ENCODE measurements around the gene RNU7-1.

RNU7-1 gene

DNA sequence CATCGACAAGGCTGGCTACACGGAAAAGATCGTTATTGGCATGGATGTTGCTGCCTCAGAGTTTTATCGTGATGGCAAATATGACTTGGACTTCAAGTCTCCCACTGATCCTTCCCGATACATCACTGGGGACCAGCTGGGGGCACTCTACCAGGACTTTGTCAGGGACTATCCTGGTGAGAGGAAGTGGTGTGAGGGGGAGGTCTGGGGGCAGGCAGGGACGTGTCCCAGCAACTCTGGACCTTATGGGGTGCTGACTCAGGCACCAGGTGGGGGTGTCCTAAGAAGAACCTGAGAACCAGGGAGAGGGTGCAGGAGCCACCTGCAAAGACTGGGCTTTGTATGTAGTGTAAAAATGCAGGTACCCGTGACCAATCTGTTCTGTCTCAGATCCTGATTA, 24.0 kb upstream of the RNU7-1 start:
- DNase-seq (ENCODE audit: low read depth) = no peak

DNA sequence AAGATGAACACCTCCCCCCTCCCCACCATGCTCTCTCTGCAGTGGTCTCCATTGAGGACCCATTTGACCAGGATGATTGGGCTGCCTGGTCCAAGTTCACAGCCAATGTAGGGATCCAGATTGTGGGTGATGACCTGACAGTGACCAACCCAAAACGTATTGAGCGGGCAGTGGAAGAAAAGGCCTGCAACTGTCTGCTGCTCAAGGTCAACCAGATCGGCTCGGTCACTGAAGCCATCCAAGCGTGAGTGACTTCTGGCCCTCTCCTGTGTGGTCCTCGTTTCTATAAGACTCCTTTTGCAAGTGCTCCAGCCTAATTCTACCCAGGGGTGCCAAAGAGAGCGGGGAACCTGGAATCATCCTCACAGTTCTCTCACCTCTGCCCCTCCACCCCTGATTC, 22.1 kb upstream of the RNU7-1 start:
- no peak for DNase-seq (ENCODE audit: low read depth)

DNA sequence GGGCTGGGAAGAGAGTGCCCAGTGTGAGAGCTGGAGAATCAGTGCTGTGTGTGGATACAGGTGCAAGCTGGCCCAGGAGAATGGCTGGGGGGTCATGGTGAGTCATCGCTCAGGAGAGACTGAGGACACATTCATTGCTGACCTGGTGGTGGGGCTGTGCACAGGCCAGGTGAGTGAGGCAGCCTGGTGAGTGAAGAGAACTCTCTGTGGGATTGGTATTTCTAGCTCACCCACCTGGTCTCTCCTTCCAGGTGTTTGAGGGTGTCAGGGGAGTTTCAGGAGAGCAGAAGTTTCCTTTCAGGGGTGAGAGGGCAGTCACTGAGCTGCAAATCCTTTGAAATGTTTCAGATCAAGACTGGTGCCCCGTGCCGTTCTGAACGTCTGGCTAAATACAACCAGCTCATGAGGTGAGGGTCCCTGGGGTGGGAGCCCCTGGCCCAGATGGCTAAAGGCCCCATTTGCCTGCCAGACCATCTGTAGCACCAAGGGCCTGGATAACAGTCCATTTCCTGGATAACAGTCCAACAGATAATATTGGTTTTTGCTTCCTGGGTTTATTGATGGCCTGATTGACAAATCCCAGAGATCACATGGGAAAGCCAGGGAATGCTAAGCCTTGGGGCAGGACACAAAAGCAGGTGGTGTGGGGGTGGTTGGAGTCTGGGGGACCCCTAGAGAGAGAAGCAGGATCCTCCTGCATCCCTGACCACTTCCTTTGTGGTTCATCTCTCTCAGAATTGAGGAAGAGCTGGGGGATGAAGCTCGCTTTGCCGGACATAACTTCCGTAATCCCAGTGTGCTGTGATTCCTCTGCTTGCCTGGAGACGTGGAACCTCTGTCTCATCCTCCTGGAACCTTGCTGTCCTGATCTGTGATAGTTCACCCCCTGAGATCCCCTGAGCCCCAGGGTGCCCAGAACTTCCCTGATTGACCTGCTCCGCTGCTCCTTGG, 21.3 kb upstream of the RNU7-1 start:
- DNase-seq (ENCODE audit: low read depth) = no peak

DNA sequence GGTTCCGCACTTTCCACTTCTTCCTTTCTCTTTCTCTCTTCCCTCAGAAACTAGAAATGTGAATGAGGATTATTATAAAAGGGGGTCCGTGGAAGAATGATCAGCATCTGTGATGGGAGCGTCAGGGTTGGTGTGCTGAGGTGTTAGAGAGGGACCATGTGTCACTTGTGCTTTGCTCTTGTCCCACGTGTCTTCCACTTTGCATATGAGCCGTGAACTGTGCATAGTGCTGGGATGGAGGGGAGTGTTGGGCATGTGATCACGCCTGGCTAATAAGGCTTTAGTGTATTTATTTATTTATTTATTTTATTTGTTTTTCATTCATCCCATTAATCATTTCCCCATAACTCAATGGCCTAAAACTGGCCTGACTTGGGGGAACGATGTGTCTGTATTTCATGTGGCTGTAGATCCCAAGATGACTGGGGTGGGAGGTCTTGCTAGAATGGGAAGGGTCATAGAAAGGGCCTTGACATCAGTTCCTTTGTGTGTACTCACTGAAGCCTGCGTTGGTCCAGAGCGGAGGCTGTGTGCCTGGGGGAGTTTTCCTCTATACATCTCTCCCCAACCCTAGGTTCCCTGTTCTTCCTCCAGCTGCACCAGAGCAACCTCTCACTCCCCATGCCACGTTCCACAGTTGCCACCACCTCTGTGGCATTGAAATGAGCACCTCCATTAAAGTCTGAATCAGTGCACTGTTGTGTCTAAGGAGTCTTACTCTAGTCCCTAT, 20.4 kb upstream of the RNU7-1 start:
- DNase-seq (ENCODE audit: low read depth) = no peak

DNA sequence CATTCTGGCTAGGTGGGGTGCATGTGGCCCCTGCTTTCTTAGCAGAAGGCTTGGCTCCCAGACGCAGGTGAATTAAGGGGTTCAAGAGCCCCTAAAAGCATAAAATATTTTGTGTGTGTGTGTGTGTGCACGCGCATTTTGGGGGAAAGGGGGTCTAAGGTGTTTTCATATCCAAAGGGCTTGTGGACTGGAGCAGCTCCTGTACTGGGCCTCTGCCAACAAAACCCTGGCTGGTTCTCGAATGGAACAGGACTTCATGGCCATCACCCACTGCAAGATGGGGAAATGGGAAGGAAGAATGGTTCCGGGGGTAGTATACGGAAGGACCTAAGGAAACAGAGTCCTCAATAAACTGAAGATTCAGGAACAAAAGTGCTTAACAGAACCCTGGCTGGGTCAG, 19.8 kb upstream of the RNU7-1 start:
- DNase-seq (ENCODE audit: low read depth) = no peak

DNA sequence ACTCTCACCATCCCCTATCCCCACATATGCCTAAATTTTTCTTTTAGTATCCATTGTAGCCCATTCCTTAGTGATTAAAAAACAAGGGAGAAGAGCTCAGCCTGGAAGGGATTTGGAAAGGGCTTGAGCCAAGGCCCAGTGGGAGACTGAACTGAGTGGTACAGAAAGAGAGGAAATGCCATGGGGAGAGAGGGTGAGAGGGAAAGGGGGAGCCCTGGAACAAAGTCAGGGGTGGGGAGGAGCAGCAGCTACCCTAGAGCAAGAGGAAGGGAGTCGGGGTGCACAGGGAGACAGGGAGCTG, 18.4 kb upstream of the RNU7-1 start:
- no peak for DNase-seq (ENCODE audit: low read depth)

DNA sequence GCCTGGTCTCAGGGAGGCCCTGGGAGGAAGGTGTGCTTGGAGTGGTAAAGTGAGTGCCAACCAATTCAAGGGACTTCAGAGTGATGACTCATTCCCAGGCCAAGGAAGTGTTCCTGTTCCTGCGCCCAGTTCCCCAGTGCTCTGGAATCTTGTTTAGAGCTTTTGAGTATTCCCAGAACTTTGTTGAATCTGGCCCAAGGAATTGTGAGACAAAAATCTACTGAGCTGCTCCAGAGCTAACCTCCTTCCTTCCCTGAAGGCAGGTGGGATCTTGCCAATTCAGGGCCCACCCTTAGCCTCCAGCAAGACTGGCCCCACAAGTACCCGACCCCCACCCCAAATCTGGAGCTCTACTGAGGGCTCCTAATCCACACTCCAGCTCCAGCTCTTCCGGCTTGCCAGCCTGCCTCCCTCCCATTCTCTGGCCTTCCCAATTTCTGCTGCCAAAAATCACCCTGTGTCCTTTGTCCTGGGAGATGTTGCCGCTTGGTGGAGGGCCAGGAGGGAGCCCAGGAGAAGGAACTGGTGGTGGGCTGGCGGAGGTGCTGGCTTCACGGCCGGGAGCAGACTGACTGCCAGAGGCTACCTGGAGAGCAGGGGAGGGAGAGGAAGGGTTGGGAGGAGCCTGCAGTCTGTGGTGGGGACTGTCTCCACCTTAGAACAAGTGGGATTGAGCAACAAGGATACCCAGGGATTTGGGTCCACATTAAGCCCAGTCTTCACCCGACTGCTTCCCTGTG, 17.9 kb upstream of the RNU7-1 start:
- DNase-seq (ENCODE audit: low read depth) = no peak

DNA sequence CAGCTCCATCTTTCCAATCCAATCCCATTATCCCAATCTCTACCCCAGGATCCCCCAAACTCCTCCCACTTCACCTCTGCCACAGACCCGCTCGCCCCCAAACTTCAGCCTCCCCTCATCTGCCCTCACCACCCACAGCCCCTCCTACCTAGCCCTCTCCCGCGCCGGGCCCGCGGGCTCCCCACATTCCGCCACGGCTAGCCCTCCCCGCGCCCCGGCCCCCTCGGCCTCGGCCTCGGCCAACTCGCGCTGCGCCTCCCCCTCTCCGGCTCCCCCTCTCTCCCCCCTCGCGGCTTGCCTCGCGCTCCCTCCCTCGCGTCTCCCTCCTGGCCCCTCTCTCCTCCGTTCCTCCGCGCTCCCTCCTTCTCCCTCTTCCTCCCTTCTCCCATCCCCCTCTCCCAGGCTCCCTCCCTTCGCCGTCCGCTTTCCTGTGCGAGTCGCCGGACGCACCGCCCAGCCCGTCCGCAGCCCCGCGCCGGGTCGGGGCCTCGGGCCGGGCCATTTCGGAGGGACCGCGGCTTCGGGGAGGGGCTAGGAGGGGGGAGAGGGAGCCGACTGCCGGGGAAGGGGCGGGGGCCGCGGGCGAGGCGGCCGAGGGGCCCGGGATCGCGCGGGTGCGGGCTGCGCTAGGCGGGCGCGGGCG, 16.1 kb upstream of the RNU7-1 start, which contains the start of gene ATN1:
Gene ATN1, plus strand, starts transcription at position 581 of the 643 bp plus-strand sequence. CDS start 6,043 bp downstream, outside the sequence.
- no peak for DNase-seq (ENCODE audit: low read depth)

DNA sequence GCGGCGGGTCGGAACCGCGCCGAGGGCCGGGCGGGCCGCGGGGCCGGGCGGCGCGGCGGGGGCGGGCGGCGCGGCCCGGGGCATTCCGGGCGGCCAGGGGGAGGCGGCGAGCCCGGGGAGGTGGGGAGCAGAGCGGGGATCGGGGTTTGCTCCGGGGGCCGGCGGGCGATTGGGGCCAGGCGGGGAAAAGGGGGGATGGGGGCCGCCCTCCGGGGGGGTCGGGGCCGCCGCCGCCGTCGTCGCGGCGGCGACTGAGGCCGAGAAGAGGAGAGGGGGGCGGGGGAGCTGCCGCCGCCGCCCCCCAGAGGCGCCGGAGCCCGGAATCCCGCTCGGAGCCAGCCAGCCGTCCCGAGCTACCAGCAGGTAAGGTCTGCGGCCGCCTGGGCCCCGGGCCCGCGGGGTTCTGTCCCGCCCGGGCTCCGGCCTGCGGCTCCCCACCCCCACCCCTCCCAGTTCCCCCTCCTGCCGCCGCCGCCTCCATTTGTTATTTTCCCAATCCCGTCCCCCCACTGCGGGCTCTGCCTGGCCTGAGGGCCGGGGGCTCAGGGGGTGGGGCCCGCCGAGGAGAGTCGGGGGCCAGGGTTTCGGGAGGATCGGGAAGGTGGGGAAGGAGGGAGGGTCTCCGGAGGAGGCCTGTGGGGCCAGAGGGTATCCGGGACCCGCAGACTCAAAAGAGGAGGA, 15.5 kb upstream of the RNU7-1 start:
- no peak for DNase-seq (ENCODE audit: low read depth)

DNA sequence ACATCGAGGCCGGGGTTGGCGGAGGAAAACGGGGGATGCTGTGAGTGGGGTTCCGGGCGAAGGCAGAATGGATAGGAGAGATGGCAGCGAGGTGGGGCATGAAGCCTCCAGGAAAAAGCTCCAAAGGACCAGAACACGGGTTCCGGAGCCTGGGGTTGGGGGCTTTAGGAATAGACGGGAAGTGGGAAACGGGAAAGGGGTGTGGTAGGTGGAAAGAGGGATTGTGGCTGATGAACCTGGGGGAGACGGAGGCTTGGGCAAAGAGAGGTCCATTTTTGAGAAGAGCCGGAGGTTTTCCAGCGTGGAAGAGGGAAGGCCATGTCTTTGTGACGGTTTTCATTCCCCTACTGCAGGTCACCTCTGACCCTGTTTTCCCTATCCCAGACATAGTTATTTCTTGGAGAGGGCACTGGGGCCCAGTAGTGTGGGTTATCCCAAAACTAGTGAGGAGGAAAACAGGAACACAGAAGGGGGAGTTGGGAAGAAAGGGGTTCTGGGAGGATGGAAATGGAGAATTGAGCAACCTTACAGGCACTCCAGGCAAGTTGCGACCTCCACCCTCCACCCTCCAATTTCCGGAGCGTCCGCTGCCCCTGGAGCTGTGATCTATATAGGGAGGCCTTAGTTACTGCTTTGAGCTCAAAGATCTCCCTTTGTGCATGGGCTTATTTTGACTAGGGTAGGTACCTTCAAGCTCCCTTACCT, 14.8 kb upstream of the RNU7-1 start:
- no peak for DNase-seq (ENCODE audit: low read depth)

DNA sequence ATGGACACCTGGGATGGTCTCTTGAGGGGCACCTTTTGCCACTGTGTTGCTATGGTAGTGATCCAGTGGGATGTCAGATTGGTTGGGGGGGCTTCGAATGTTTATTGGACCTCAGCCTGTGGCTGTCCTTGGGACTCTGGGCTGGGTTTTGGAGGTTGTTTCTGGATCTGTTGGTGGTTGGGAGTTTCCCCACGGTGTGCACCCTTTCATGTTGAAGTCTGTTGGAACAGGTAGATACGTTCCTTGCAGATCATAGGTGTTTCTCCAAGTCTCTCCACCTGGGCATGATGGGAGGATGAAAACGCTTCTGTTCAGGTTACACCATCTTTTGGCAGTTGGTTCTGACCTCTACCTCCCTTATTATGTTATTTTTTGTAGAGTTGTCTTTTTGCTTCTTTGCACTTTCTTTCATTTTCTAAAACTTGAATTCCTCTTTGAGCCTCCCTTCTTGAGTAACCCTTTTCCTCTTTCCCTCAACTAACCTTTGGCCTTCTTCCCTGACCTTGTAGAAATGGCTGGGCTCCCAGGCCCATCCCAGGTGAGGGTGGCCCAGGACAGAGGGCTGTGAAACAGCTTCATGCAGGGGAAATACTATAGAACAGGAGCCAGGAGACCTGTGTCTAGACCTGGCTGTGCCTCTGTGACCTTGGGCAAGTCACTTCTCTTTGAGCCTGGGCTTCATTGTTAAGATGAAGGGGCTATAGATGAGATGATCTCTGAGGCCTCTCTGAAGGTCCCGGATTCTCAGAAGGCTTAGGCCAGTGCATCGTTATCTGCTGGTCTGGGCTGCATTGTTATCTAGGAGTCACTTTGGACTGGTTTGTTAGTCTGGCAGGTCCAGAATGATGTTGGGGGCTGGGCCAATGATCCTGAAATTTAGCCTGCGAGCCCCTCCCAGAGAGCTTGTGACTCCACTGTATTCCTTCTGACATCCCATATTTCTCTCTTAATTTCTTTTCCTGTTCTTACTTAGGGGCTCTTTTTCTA, 13.9 kb upstream of the RNU7-1 start:
- DNase-seq (ENCODE audit: low read depth) = no peak

DNA sequence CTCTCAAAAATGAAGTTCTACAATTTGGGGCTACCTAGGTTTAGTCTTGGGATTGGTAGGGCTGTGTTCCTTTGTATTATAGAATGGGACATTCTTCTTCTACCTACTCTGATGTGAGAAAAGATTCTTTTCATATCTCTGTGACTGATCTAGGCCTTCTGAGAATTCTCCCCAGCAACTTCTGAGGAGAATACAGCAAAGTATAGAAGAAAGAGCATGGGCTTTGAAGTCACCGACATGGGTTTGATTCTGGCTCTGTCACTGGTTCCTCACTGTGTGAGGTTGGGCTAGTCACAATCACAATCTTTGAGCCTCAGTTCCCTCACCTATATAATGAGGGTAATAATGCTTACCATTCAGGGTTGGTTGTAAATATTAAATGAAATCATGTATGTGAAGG, 10.8 kb upstream of the RNU7-1 start:
- no peak for DNase-seq (ENCODE audit: low read depth)

DNA sequence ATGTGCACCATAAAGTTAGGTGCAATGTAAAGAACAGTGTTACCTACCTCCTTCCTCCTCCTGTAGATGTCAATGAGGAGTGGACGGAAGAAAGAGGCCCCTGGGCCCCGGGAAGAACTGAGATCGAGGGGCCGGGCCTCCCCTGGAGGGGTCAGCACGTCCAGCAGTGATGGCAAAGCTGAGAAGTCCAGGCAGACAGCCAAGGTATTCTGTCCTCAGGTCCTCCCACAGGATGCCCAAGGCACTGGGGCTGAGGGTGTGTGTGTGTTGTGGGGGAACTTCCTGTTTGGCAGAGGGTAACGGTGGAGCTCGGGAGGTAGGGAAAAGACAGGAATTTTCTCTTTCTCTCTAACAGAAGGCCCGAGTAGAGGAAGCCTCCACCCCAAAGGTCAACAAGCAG, 9.5 kb upstream of the RNU7-1 start:
- DNase-seq (ENCODE audit: low read depth) = no peak

DNA sequence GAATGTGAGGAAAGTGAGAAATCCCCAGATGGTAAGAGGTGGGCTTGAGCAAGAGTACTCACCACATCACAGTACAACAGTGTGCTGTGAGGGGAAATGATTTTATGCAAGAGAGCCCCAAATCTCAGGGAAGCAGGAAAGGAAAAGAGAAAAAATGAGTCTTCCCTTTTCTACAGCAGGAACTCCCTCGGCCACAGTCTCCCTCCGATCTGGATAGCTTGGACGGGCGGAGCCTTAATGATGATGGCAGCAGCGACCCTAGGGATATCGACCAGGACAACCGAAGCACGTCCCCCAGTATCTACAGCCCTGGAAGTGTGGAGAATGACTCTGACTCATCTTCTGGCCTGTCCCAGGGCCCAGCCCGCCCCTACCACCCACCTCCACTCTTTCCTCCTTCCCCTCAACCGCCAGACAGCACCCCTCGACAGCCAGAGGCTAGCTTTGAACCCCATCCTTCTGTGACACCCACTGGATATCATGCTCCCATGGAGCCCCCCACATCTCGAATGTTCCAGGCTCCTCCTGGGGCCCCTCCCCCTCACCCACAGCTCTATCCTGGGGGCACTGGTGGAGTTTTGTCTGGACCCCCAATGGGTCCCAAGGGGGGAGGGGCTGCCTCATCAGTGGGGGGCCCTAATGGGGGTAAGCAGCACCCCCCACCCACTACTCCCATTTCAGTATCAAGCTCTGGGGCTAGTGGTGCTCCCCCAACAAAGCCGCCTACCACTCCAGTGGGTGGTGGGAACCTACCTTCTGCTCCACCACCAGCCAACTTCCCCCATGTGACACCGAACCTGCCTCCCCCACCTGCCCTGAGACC, 8.0 kb upstream of the RNU7-1 start:
- DNase-seq (ENCODE audit: low read depth) = no peak

DNA sequence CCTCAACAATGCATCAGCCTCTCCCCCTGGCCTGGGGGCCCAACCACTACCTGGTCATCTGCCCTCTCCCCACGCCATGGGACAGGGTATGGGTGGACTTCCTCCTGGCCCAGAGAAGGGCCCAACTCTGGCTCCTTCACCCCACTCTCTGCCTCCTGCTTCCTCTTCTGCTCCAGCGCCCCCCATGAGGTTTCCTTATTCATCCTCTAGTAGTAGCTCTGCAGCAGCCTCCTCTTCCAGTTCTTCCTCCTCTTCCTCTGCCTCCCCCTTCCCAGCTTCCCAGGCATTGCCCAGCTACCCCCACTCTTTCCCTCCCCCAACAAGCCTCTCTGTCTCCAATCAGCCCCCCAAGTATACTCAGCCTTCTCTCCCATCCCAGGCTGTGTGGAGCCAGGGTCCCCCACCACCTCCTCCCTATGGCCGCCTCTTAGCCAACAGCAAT, 7.4 kb upstream of the RNU7-1 start:
- DNase-seq (ENCODE audit: low read depth) = no peak

DNA sequence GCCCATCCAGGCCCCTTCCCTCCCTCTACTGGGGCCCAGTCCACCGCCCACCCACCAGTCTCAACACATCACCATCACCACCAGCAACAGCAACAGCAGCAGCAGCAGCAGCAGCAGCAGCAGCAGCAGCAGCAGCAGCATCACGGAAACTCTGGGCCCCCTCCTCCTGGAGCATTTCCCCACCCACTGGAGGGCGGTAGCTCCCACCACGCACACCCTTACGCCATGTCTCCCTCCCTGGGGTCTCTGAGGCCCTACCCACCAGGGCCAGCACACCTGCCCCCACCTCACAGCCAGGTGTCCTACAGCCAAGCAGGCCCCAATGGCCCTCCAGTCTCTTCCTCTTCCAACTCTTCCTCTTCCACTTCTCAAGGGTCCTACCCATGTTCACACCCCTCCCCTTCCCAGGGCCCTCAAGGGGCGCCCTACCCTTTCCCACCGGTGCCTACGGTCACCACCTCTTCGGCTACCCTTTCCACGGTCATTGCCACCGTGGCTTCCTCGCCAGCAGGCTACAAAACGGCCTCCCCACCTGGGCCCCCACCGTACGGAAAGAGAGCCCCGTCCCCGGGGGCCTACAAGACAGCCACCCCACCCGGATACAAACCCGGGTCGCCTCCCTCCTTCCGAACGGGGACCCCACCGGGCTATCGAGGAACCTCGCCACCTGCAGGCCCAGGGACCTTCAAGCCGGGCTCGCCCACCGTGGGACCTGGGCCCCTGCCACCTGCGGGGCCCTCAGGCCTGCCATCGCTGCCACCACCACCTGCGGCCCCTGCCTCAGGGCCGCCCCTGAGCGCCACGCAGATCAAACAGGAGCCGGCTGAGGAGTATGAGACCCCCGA, 6.8 kb upstream of the RNU7-1 start:
- DNase-seq (ENCODE audit: low read depth) = no peak

DNA sequence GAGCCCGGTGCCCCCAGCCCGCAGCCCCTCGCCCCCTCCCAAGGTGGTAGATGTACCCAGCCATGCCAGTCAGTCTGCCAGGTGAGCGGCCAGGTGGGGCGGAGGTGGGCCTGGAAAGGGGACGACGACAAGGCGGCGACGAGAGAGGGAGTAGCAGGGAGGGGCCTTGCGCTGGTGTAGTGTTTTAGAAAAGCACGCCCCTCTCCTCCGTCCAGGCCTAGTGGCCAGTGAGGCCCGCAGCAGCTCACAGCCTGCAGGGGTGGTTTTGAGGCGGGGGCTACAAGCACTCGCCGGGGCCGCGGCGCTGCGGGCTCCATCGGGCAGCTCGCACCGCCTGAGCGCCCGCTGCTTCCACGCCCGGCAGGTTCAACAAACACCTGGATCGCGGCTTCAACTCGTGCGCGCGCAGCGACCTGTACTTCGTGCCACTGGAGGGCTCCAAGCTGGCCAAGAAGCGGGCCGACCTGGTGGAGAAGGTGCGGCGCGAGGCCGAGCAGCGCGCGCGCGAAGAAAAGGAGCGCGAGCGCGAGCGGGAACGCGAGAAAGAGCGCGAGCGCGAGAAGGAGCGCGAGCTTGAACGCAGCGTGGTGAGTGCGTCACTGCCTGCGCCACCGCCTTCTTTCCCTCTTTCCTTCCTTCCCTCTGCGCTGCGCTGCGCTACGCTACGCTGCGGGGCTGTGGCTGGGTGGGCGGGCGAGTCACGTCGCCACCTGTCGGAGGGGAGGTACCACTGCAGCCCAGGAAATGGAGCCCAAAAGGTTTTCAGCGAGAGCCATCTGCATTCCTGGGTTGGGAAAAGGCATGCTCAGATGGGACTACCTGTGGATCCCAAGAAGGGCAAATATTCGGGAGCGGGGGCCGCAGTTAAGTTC, 5.9 kb upstream of the RNU7-1 start:
- DNase-seq (ENCODE audit: low read depth) = no peak

Data from non-pigmented ciliary epithelial cell (primary cell).